HepG2 (cell line): ENCODE data around the gene FRMD4B. TPM values are rescaled to one million over a fixed set of nuclear protein-coding genes. Genes with fewer than 3 reads are reported as not detected.

Experiments used
- CHD4 ChIP-seq: fragments of 200-600 bp; sonication (generic); IDR thresholded peaks from 2 replicates; pipeline ENCODE4 v1.7.0; 2017; ENCODE audit warnings: mild to moderate bottlenecking, low read length, borderline replicate concordance
- FOXK1 ChIP-seq: sonication (generic); formaldehyde crosslinking; IDR thresholded peaks from 2 replicates; pipeline ENCODE4 v1.4.0; 2020; ENCODE audit warnings: low read depth, missing genetic modification reagents, borderline replicate concordance
- GFI1 ChIP-seq: sonication (generic); formaldehyde crosslinking; IDR thresholded peaks from 2 replicates; pipeline ENCODE4 v1.5.0; 2020; ENCODE audit warnings: missing genetic modification reagents, mild to moderate bottlenecking, borderline replicate concordance
- HES4 ChIP-seq: sonication (generic); formaldehyde crosslinking; IDR thresholded peaks from 2 replicates; pipeline ENCODE4 v1.9.0; 2021; ENCODE audit warnings: mild to moderate bottlenecking, missing genetic modification reagents, borderline replicate concordance
- MATR3 ChIP-seq: sonication (generic); formaldehyde crosslinking; IDR thresholded peaks from 2 replicates; pipeline ENCODE4 v1.4.0; 2020; ENCODE audit warnings: missing genetic modification reagents
- PAWR ChIP-seq: sonication (generic); formaldehyde crosslinking; IDR thresholded peaks from 2 replicates; pipeline ENCODE4 v1.4.0; 2020; ENCODE audit warnings: missing genetic modification reagents, mild to moderate bottlenecking, borderline replicate concordance
- PHF8 ChIP-seq: sonication (generic); formaldehyde crosslinking; IDR thresholded peaks from 2 replicates; pipeline ENCODE4 v1.5.0; 2020; ENCODE audit warnings: missing genetic modification reagents
- RARG ChIP-seq: sonication (generic); formaldehyde crosslinking; IDR thresholded peaks from 2 replicates; pipeline ENCODE4 v1.4.0; 2020; ENCODE audit warnings: low read depth, mild to moderate bottlenecking, missing genetic modification reagents
- SMAD3 ChIP-seq: sonication (generic); formaldehyde crosslinking; IDR thresholded peaks from 2 replicates; pipeline ENCODE4 v1.4.0; 2020; ENCODE audit warnings: missing genetic modification reagents
- SP5 ChIP-seq: IDR thresholded peaks from 2 replicates; pipeline ENCODE4 v1.6.1; 2016; ENCODE audit warnings: low read depth, borderline replicate concordance
- SYNCRIP ChIP-seq: fragments of 200-400 bp; formaldehyde crosslinking; IDR thresholded peaks from 2 replicates; pipeline ENCODE4 v1.6.1; 2018; ENCODE audit warnings: mild to moderate bottlenecking, low read depth, low read length; ENCODE audit not compliant: insufficient read depth
- ZC3H13 ChIP-seq: sonication (generic); formaldehyde crosslinking; IDR thresholded peaks from 2 replicates; pipeline ENCODE4 v1.8.1; 2023; ENCODE audit warnings: mild to moderate bottlenecking, missing genetic modification reagents, moderate library complexity
- ZNF30 ChIP-seq: sonication (generic); formaldehyde crosslinking; IDR thresholded peaks from 2 replicates; pipeline ENCODE4 v1.5.0; 2020; ENCODE audit warnings: mild to moderate bottlenecking, missing genetic modification reagents
- ZNF451 ChIP-seq: sonication (generic); formaldehyde crosslinking; IDR thresholded peaks from 2 replicates; pipeline ENCODE4 v1.5.0; 2020; ENCODE audit warnings: mild to moderate bottlenecking, missing genetic modification reagents
- ZSCAN22 ChIP-seq: sonication (generic); formaldehyde crosslinking; IDR thresholded peaks from 2 replicates; pipeline ENCODE4 v1.4.0; 2020; ENCODE audit warnings: mild to moderate bottlenecking, missing genetic modification reagents
- polyA plus RNA-seq, 8 experiments: library from polyadenylated mRNA; depleted of rRNA in 3 of 8; stranded (reverse) in 7 of 8; unstranded in 1 of 8; fragments of >200 nt; fragmentation: Illumina TruSeq in 4 of 8; extraction: Trizol in 4 of 8; gene quantifications; 2 replicates each; pipeline versions ENCODE4 v1.2.1 to v1.2.3, GENCODE V29; 2011 to 2016; ENCODE audit warnings: low read depth in 4 of 8, missing spikeins in 1 of 8, mixed read lengths in 1 of 8; ENCODE audit not compliant: insufficient read depth in 1 of 8
- total RNA-seq, 5 experiments: library from RNA; depleted of rRNA; stranded (reverse); fragments of >200 nt; fragmentation: Illumina TruSeq; extraction: Trizol; gene quantifications; 2 replicates each; pipeline ENCODE4 v1.2.3, GENCODE V29; 2016; ENCODE audit warnings: low read depth in 1 of 5
- TF ChIP-seq, protein P1 (sequence below): sonication (generic); formaldehyde crosslinking; IDR thresholded peaks from 2 replicates; pipeline ENCODE4 v1.5.1; 2020; ENCODE audit warnings: mild to moderate bottlenecking, missing genetic modification reagents, borderline replicate concordance
- TF ChIP-seq, protein P2 (sequence below): fragments of 450-650 bp; IDR thresholded peaks from 2 replicates; pipeline ENCODE4 v1.6.1; 2017; ENCODE audit warnings: mild to moderate bottlenecking
- TF ChIP-seq, protein P3 (sequence below): sonication (generic); formaldehyde crosslinking; IDR thresholded peaks from 2 replicates; pipeline ENCODE4 v1.4.0; 2020; ENCODE audit warnings: mild to moderate bottlenecking, missing genetic modification reagents
- TF ChIP-seq, protein P4 (sequence below): sonication (generic); formaldehyde crosslinking; IDR thresholded peaks from 2 replicates; pipeline ENCODE4 v1.4.0; 2020; ENCODE audit warnings: missing genetic modification reagents

FRMD4B gene
- total and polyA plus RNA-seq, 2 of the 13 experiments (the other 11 are each of a cell fraction or from before 2014, with no cell fraction given): 3.0 to 3.3 TPM

DNA sequence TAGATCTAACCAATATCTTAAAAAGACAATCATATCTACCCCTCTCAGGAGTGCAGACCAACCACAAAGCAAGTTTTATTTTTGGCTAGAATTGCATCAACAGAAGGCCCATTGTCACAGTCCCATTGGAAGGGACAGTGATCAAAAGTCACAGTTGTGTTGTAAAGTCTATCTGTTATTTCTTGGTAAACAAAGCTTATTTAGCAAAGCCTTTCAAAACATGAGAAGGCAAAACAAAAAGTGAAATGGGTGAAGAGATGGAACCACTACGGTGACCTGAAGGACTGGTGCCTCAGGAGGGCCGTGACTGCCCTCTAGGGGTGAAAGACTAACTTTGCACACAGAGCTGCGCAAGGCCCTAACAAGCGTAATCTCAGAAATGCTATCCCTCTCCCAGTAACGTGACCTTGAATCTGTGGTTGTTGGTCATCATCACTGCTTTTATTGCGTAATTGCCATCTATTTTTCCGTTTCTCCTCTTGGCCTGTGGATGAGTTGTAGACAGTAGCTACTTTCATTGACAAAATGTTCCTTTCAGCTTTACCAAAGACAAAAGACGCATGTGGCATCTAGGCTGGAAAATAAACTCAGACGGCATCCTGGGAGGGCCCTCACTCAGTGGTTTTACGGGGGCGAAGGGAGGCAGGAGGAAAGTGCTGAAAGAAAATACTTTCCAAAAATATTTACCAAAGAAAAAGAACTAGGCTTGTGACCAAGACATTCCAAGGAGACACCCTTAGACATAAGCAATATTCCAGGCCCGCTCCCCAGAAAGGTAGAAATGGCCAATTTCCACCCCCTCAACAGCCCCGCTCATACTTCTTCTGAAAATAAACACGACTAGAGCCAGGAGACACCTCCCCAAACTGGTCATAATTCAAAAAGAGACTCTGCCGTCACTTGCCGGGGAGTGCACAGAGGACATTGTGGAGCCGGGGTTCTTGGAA is 79.4 kb downstream of the FRMD4B start (continued):
- TF ChIP-seq, protein P1, sequence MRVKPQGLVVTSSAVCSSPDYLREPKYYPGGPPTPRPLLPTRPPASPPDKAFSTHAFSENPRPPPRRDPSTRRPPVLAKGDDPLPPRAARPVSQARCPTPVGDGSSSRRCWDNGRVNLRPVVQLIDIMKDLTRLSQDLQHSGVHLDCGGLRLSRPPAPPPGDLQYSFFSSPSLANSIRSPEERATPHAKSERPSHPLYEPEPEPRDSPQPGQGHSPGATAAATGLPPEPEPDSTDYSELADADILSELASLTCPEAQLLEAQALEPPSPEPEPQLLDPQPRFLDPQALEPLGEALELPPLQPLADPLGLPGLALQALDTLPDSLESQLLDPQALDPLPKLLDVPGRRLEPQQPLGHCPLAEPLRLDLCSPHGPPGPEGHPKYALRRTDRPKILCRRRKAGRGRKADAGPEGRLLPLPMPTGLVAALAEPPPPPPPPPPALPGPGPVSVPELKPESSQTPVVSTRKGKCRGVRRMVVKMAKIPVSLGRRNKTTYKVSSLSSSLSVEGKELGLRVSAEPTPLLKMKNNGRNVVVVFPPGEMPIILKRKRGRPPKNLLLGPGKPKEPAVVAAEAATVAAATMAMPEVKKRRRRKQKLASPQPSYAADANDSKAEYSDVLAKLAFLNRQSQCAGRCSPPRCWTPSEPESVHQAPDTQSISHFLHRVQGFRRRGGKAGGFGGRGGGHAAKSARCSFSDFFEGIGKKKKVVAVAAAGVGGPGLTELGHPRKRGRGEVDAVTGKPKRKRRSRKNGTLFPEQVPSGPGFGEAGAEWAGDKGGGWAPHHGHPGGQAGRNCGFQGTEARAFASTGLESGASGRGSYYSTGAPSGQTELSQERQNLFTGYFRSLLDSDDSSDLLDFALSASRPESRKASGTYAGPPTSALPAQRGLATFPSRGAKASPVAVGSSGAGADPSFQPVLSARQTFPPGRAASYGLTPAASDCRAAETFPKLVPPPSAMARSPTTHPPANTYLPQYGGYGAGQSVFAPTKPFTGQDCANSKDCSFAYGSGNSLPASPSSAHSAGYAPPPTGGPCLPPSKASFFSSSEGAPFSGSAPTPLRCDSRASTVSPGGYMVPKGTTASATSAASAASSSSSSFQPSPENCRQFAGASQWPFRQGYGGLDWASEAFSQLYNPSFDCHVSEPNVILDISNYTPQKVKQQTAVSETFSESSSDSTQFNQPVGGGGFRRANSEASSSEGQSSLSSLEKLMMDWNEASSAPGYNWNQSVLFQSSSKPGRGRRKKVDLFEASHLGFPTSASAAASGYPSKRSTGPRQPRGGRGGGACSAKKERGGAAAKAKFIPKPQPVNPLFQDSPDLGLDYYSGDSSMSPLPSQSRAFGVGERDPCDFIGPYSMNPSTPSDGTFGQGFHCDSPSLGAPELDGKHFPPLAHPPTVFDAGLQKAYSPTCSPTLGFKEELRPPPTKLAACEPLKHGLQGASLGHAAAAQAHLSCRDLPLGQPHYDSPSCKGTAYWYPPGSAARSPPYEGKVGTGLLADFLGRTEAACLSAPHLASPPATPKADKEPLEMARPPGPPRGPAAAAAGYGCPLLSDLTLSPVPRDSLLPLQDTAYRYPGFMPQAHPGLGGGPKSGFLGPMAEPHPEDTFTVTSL (CRISPR knock-in tag): no peak
- no peak for TF ChIP-seq FOXK1
- no peak for TF ChIP-seq SYNCRIP
- no peak for TF ChIP-seq HES4 (CRISPR knock-in tag)
- no peak for TF ChIP-seq CHD4
- TF ChIP-seq ZC3H13 (CRISPR knock-in tag): no peak
- TF ChIP-seq SMAD3 (CRISPR knock-in tag): 0 out of 2 replicates have a peak, but pooled peaks have one; percentile 46
- no peak for TF ChIP-seq PAWR (CRISPR knock-in tag)
- no peak for TF ChIP-seq MATR3 (CRISPR knock-in tag)
- peak; percentile 84 for TF ChIP-seq GFI1 (CRISPR knock-in tag)
- no peak for TF ChIP-seq ZNF30 (CRISPR knock-in tag)
- TF ChIP-seq ZSCAN22 (CRISPR knock-in tag): no peak
- TF ChIP-seq SP5: no peak
- no peak for TF ChIP-seq PHF8
- no peak for TF ChIP-seq RARG (CRISPR knock-in tag)
- TF ChIP-seq, protein P2, sequence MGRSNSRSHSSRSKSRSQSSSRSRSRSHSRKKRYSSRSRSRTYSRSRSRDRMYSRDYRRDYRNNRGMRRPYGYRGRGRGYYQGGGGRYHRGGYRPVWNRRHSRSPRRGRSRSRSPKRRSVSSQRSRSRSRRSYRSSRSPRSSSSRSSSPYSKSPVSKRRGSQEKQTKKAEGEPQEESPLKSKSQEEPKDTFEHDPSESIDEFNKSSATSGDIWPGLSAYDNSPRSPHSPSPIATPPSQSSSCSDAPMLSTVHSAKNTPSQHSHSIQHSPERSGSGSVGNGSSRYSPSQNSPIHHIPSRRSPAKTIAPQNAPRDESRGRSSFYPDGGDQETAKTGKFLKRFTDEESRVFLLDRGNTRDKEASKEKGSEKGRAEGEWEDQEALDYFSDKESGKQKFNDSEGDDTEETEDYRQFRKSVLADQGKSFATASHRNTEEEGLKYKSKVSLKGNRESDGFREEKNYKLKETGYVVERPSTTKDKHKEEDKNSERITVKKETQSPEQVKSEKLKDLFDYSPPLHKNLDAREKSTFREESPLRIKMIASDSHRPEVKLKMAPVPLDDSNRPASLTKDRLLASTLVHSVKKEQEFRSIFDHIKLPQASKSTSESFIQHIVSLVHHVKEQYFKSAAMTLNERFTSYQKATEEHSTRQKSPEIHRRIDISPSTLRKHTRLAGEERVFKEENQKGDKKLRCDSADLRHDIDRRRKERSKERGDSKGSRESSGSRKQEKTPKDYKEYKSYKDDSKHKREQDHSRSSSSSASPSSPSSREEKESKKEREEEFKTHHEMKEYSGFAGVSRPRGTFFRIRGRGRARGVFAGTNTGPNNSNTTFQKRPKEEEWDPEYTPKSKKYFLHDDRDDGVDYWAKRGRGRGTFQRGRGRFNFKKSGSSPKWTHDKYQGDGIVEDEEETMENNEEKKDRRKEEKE: no peak
- TF ChIP-seq, protein P3, sequence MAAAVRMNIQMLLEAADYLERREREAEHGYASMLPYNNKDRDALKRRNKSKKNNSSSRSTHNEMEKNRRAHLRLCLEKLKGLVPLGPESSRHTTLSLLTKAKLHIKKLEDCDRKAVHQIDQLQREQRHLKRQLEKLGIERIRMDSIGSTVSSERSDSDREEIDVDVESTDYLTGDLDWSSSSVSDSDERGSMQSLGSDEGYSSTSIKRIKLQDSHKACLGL (CRISPR knock-in tag): no peak
- TF ChIP-seq, protein P4, sequence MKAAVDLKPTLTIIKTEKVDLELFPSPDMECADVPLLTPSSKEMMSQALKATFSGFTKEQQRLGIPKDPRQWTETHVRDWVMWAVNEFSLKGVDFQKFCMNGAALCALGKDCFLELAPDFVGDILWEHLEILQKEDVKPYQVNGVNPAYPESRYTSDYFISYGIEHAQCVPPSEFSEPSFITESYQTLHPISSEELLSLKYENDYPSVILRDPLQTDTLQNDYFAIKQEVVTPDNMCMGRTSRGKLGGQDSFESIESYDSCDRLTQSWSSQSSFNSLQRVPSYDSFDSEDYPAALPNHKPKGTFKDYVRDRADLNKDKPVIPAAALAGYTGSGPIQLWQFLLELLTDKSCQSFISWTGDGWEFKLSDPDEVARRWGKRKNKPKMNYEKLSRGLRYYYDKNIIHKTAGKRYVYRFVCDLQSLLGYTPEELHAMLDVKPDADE: no peak
- no peak for TF ChIP-seq ZNF451
